ENCODE data around the gene SLC9A4.
"Not testable (repeated sequence)": the region's sequence is repeated elsewhere in the genome, so short reads cannot be mapped to it uniquely, and the experiment has no call there.

Gene SLC9A4

GRCh38 chr2:102550151-102550550 is 77.1 kb downstream of the SLC9A4 start:
- DNase-seq (ENCODE audit: low read depth, low spot score) = no peak

- DNase-seq (ENCODE audit: low read depth, low spot score) = no peak
These were observed 78.5 kb downstream of the SLC9A4 start for GRCh38 chr2:102551329-102552096.

GRCh38 chr2:102553601-102554000 is 80.6 kb downstream of the SLC9A4 start:
- no peak for DNase-seq (ENCODE audit: low read depth, low spot score)

GRCh38 chr2:102558463-102558862 is 85.4 kb downstream of the SLC9A4 start:
- no peak for DNase-seq (ENCODE audit: low read depth, low spot score)

- DNase-seq (ENCODE audit: low read depth, low spot score) = not testable (repeated sequence)
These were observed 89.5 kb downstream of the SLC9A4 start for GRCh38 chr2:102562542-102562941.

- no peak for DNase-seq (ENCODE audit: low read depth, low spot score)
These were observed 102.9 kb downstream of the SLC9A4 start for GRCh38 chr2:102575888-102576287.

GRCh38 chr2:102578376-102578775 is 105.3 kb downstream of the SLC9A4 start:
- no peak for DNase-seq (ENCODE audit: low read depth, low spot score)

- no peak for DNase-seq (ENCODE audit: low read depth, low spot score)
These were observed 108.9 kb downstream of the SLC9A4 start for GRCh38 chr2:102581911-102582310.

- no peak for DNase-seq (ENCODE audit: low read depth, low spot score)
These were observed 109.8 kb downstream of the SLC9A4 start for GRCh38 chr2:102582845-102583244.
